HepG2 (cell line): ENCODE measurements around the gene C1QTNF5. TPM values are rescaled to one million over a fixed set of nuclear protein-coding genes. Genes with fewer than 3 reads are reported as not detected.

ENCODE experiments used
- ARNTL ChIP-seq: sonication (generic); formaldehyde crosslinking; IDR thresholded peaks from 2 replicates; pipeline ENCODE4 v1.4.0; 2020; ENCODE audit warnings: mild to moderate bottlenecking, missing genetic modification reagents
- ATF1 ChIP-seq: IDR thresholded peaks from 2 replicates; pipeline ENCODE4 v1.6.1; 2016; ENCODE audit warnings: mild to moderate bottlenecking, control low read depth
- ATF4 ChIP-seq, 2 experiments: fragments of 450-650 bp in 1 of 2; sonication (generic) in 1 of 2; formaldehyde crosslinking; IDR thresholded peaks; 2 replicates each; pipeline versions ENCODE4 v1.5.0 to v1.8.0; 2020 to 2022; ENCODE audit warnings: mild to moderate bottlenecking in 1 of 2, missing genetic modification reagents in 1 of 2
- BORCS8-MEF2B ChIP-seq: sonication (generic); formaldehyde crosslinking; IDR thresholded peaks from 2 replicates; pipeline ENCODE4 v1.8.0; 2022; ENCODE audit warnings: mild to moderate bottlenecking, missing genetic modification reagents
- BRF2 ChIP-seq: sonication (generic); formaldehyde crosslinking; IDR thresholded peaks from 2 replicates; pipeline ENCODE4 v1.8.1; 2022; ENCODE audit warnings: mild to moderate bottlenecking, missing genetic modification reagents
- MAFG ChIP-seq: sonication (generic); formaldehyde crosslinking; IDR thresholded peaks from 2 replicates; pipeline ENCODE4 v1.5.1; 2020; ENCODE audit warnings: mild to moderate bottlenecking, missing genetic modification reagents
- MBNL3 ChIP-seq: fragments of 250-450 bp; sonication (Bioruptor Pico); conservative IDR thresholded peaks from 2 replicates; pipeline ENCODE4 v1.8.0; 2022; ENCODE audit warnings: mild to moderate bottlenecking, inconsistent platforms
- MXD4 ChIP-seq: IDR thresholded peaks from 2 replicates; pipeline ENCODE4 v1.6.1; 2016; ENCODE audit warnings: mild to moderate bottlenecking, missing biosample characterization, missing genetic modification reagents
- NFIB ChIP-seq: sonication (generic); formaldehyde crosslinking; IDR thresholded peaks from 2 replicates; pipeline ENCODE4 v1.9.0; 2021; ENCODE audit warnings: missing genetic modification reagents, mild to moderate bottlenecking, borderline replicate concordance
- PAX8 ChIP-seq: sonication (generic); formaldehyde crosslinking; IDR thresholded peaks from 2 replicates; pipeline ENCODE4 v1.8.0; 2022; ENCODE audit warnings: mild to moderate bottlenecking, missing genetic modification reagents, borderline replicate concordance
- PHF8 ChIP-seq: sonication (generic); formaldehyde crosslinking; IDR thresholded peaks from 2 replicates; pipeline ENCODE4 v1.5.0; 2020; ENCODE audit warnings: missing genetic modification reagents
- SMC3 ChIP-seq: IDR thresholded peaks from 2 replicates; pipeline ENCODE4 v1.6.1; 2011; ENCODE audit warnings: low read length, improper control_type of control experiment
- TOPORS ChIP-seq: sonication (generic); formaldehyde crosslinking; IDR thresholded peaks from 2 replicates; pipeline ENCODE4 v1.8.0; 2023; ENCODE audit warnings: mild to moderate bottlenecking, missing genetic modification reagents
- ZKSCAN8 ChIP-seq: IDR thresholded peaks from 2 replicates; pipeline ENCODE4 v1.6.1; 2016; ENCODE audit warnings: borderline replicate concordance, missing genetic modification reagents, missing compliant biosample characterization
- ZNF207 ChIP-seq: fragments of 450-650 bp; IDR thresholded peaks from 2 replicates; pipeline ENCODE4 v1.6.1; 2016; ENCODE audit warnings: antibody characterized with exemption, borderline replicate concordance
- ZNF580 ChIP-seq: IDR thresholded peaks from 2 replicates; pipeline ENCODE4 v1.6.1; 2016; ENCODE audit warnings: low read depth, borderline replicate concordance
- ZNF598 ChIP-seq: sonication (generic); formaldehyde crosslinking; IDR thresholded peaks from 2 replicates; pipeline ENCODE4 v1.5.1; 2020; ENCODE audit warnings: mild to moderate bottlenecking, missing genetic modification reagents, borderline replicate concordance
- ZNF639 ChIP-seq: conservative IDR thresholded peaks from 2 replicates; pipeline ENCODE4 v1.6.1; 2018; ENCODE audit warnings: missing genetic modification reagents
- ZNF746 ChIP-seq: sonication (generic); formaldehyde crosslinking; IDR thresholded peaks from 2 replicates; pipeline ENCODE4 v1.8.0; 2022; ENCODE audit warnings: mild to moderate bottlenecking, missing genetic modification reagents
- ZNF75D ChIP-seq: sonication (generic); formaldehyde crosslinking; IDR thresholded peaks from 2 replicates; pipeline ENCODE4 v1.8.1; 2023; ENCODE audit warnings: missing genetic modification reagents, mild to moderate bottlenecking, borderline replicate concordance
- ZNF800 ChIP-seq: sonication (generic); formaldehyde crosslinking; IDR thresholded peaks from 2 replicates; pipeline ENCODE4 v1.4.0; 2020; ENCODE audit warnings: missing genetic modification reagents
- ZUFSP ChIP-seq: sonication (generic); formaldehyde crosslinking; IDR thresholded peaks from 2 replicates; pipeline ENCODE4 v1.9.0; 2021; ENCODE audit warnings: missing genetic modification reagents, mild to moderate bottlenecking, borderline replicate concordance
- polyA plus RNA-seq, 8 experiments: library from polyadenylated mRNA; depleted of rRNA in 3 of 8; stranded (reverse) in 7 of 8; unstranded in 1 of 8; fragments of >200 nt; fragmentation: Illumina TruSeq in 4 of 8; extraction: Trizol in 4 of 8; gene quantifications; 2 replicates each; pipeline versions ENCODE4 v1.2.1 to v1.2.3, GENCODE V29; 2011 to 2016; ENCODE audit warnings: low read depth in 4 of 8, missing spikeins in 1 of 8, mixed read lengths in 1 of 8; ENCODE audit not compliant: insufficient read depth in 1 of 8
- total RNA-seq, 5 experiments: library from RNA; depleted of rRNA; stranded (reverse); fragments of >200 nt; fragmentation: Illumina TruSeq; extraction: Trizol; gene quantifications; 2 replicates each; pipeline ENCODE4 v1.2.3, GENCODE V29; 2016; ENCODE audit warnings: low read depth in 1 of 5

The C1QTNF5 gene
- total and polyA plus RNA-seq, 2 of the 13 experiments (the other 11 are each of a cell fraction or from before 2014, with no cell fraction given): 0.86 to 1.2 TPM

GRCh38 chr11:119381181-119381988, 40.7 kb upstream of the C1QTNF5 start, which contains the start of gene USP2 (continued):
- TF ChIP-seq SMC3 (no peak), ZNF75D (CRISPR knock-in tag) (no peak), ZNF207 (no peak), MBNL3 (CRISPR knock-in tag) (no peak), PAX8 (CRISPR knock-in tag) (no peak), ZNF580 (peak; percentile 72; the same call in 1 of the 2 replicates), MXD4 (CRISPR knock-in tag) (peak; percentile 100), NFIB (CRISPR knock-in tag) (no peak), ZUFSP (CRISPR knock-in tag) (no peak), ZNF639 (0 out of 2 replicates have a peak, but pooled peaks have one; percentile 28), ARNTL (CRISPR knock-in tag) (no peak), BRF2 (CRISPR knock-in tag) (peak; percentile 72; the same call in 1 of the 2 replicates), TOPORS (0 out of 2 replicates have a peak, but pooled peaks have one; percentile 54), ATF1 (CRISPR knock-in tag) (peak; percentile 87), ATF4 (CRISPR knock-in tag; IDR thresholded peaks at IDR 0.05) (peak in 1 of 2 experiments; percentile 75; a peak in 1 of 4 replicates), ZKSCAN8 (CRISPR knock-in tag) (peak; percentile 56; the same call in 1 of the 2 replicates), ZNF800 (CRISPR knock-in tag) (peak; percentile 69), BORCS8-MEF2B (CRISPR knock-in tag) (0 out of 2 replicates have a peak, but pooled peaks have one; percentile 73), MAFG (CRISPR knock-in tag) (no peak), ZNF746 (CRISPR knock-in tag) (no peak; the same call in 1 of the 2 replicates), ZNF598 (CRISPR knock-in tag) (peak; percentile 47; the same call in 1 of the 2 replicates), PHF8 (CRISPR knock-in tag) (peak; percentile 41)
